ENCODE measurements around the gene SAMD4B. TPM values are rescaled to one million over a fixed set of nuclear protein-coding genes. Genes with fewer than 3 reads are reported as not detected.

SAMD4B gene
- total RNA-seq, 1 experiment from 2014 or later, result 164 TPM

GRCh38 chr19:39352381-39353255, 10.4 kb downstream of the SAMD4B start:
- no peak for ATAC-seq
- H3K9me3 Mint-ChIP-seq, result no peaks in the 10 kb centered on the region
- ChIA-PET POLR2A (no interaction called here), CTCF (interaction anchor here (0.6 kb wide), 2 partner anchors 45 to 122 kb away, joined by 3 read pairs; no protein-coding TSS in a partner anchor)
- H3K4me3 Mint-ChIP-seq, result no peak overlapping the region
- DNase-seq (ENCODE audit: low spot score), result no peak
- peaks cover 53% of the 10 kb centered on the region for H3K36me3 Mint-ChIP-seq
- no peak overlapping the region for H3K27ac Mint-ChIP-seq
- H3K27me3 Mint-ChIP-seq (ENCODE audit: low read depth), result no peaks in the 10 kb centered on the region
- no peaks in the 10 kb centered on the region for H3K4me1 Mint-ChIP-seq
- TF ChIP-seq CDX4 (CRISPR knock-in tag; IDR thresholded peaks at IDR 0.05; ENCODE audit: borderline replicate concordance) (no peak), ATF2 (CRISPR knock-in tag; IDR thresholded peaks at IDR 0.05; ENCODE audit: borderline replicate concordance, low read depth) (no peak), HMGA2 (CRISPR knock-in tag; IDR thresholded peaks at IDR 0.05) (no peak), ZNF512 (CRISPR knock-in tag; IDR thresholded peaks at IDR 0.05; ENCODE audit: borderline replicate concordance) (no peak), ELF4 (CRISPR knock-in tag; IDR thresholded peaks at IDR 0.05; ENCODE audit: low read depth) (no peak), ZNF219 (CRISPR knock-in tag; IDR thresholded peaks at IDR 0.05; ENCODE audit: borderline replicate concordance) (no peak)

- no peak overlapping the region for H3K4me3 Mint-ChIP-seq
- H3K27ac Mint-ChIP-seq, result no peak overlapping the region; the same call in 1 of the 2 replicates
- H3K9me3 Mint-ChIP-seq, result no peaks in the 10 kb centered on the region
- CTCF ChIA-PET, result interaction anchor here (0.8 kb wide), 2 partner anchors 27 to 43 kb away, joined by 3 read pairs; no protein-coding TSS in a partner anchor
- peaks cover 65% of the 10 kb centered on the region for H3K36me3 Mint-ChIP-seq
- DNase-seq (ENCODE audit: low spot score), result no peak
- POLR2A ChIA-PET, result no interaction called here
- H3K27me3 Mint-ChIP-seq (ENCODE audit: low read depth), result no peaks in the 10 kb centered on the region
- ATAC-seq, result no peak
- H3K4me1 Mint-ChIP-seq, result no peaks in the 10 kb centered on the region
- TF ChIP-seq MYBL2 (CRISPR knock-in tag; IDR thresholded peaks at IDR 0.05) (no peak), ATF2 (CRISPR knock-in tag; IDR thresholded peaks at IDR 0.05; ENCODE audit: borderline replicate concordance, low read depth) (no peak), GABPB1 (CRISPR knock-in tag; IDR thresholded peaks at IDR 0.05) (no peak), ZNF671 (CRISPR knock-in tag; IDR thresholded peaks at IDR 0.05) (no peak), SP1 (CRISPR knock-in tag; conservative IDR thresholded peaks at IDR 0.05) (no peak), ZSCAN18 (CRISPR knock-in tag; IDR thresholded peaks at IDR 0.05) (no peak), E2F4 (CRISPR knock-in tag; IDR thresholded peaks at IDR 0.05; ENCODE audit: borderline replicate concordance, low read depth) (no peak), ERG (CRISPR knock-in tag; IDR thresholded peaks at IDR 0.05) (no peak)
Observed at GRCh38 chr19:39355253-39355652, 13.0 kb downstream of the SAMD4B start.

All from WTC11 (cell line).